ENCODE data around the gene NPSR1.

NPSR1 gene

GRCh38 chr7:34837316-34837715 is 179.3 kb downstream of the NPSR1 start:
- ChIA-PET CTCF (interaction anchor here (0.7 kb wide), 1 partner anchor 9 kb away, joined by 3 read pairs; no protein-coding TSS in a partner anchor), POLR2A (no interaction called here)
- no peak for TF ChIP-seq HDGF (IDR thresholded peaks at IDR 0.05; ENCODE audit: borderline replicate concordance)
- no peak for TF ChIP-seq NFRKB (IDR thresholded peaks at IDR 0.05)
- no peak for TF ChIP-seq ZNF384 (IDR thresholded peaks at IDR 0.05)

GRCh38 chr7:34837801-34838201 is 179.8 kb downstream of the NPSR1 start:
- CTCF ChIA-PET: interaction anchor here (0.7 kb wide), 1 partner anchor 10 kb away, joined by 3 read pairs; no protein-coding TSS in a partner anchor
- no peak for TF ChIP-seq ARNT (IDR thresholded peaks at IDR 0.05)
- no peak for TF ChIP-seq FOXK2 (IDR thresholded peaks at IDR 0.05)
- no peak for TF ChIP-seq ZNF384 (IDR thresholded peaks at IDR 0.05)
- TF ChIP-seq HDGF (IDR thresholded peaks at IDR 0.05; ENCODE audit: borderline replicate concordance): no peak
- POLR2A ChIA-PET: no interaction called here

More at GRCh38 chr7:34837316-34837715, 179.3 kb downstream of the NPSR1 start:
- no peak for DNase-seq (ENCODE audit: extremely low spot score)

GRCh38 chr7:34838329-34838728 is 180.3 kb downstream of the NPSR1 start:
- POLR2A ChIA-PET: no interaction called here
- CTCF ChIA-PET: no interaction called here
- no peak for TF ChIP-seq TARDBP (IDR thresholded peaks at IDR 0.05)
- TF ChIP-seq L3MBTL2 (conservative IDR thresholded peaks at IDR 0.05): no peak
- no peak for DNase-seq (ENCODE audit: extremely low spot score)

More at GRCh38 chr7:34837801-34838201, 179.8 kb downstream of the NPSR1 start:
- DNase-seq (ENCODE audit: extremely low spot score): no peak

- ChIA-PET CTCF (interaction anchor here (1.3 kb wide), 1 partner anchor 16 kb away, joined by 5 read pairs; no protein-coding TSS in a partner anchor), POLR2A (no interaction called here)
- TF ChIP-seq NFRKB (IDR thresholded peaks at IDR 0.05): no peak
- TF ChIP-seq FOXM1 (IDR thresholded peaks at IDR 0.05; ENCODE audit: borderline replicate concordance): no peak
- TF ChIP-seq ARNT (IDR thresholded peaks at IDR 0.05): no peak
- TF ChIP-seq FOXK2 (IDR thresholded peaks at IDR 0.05): no peak
- TF ChIP-seq BHLHE40 (IDR thresholded peaks at IDR 0.05; ENCODE audit: borderline replicate concordance): no peak
- TF ChIP-seq CTBP1 (IDR thresholded peaks at IDR 0.05; ENCODE audit: borderline replicate concordance): no peak
- no peak for TF ChIP-seq L3MBTL2 (conservative IDR thresholded peaks at IDR 0.05)
- TF ChIP-seq FOXA1 (IDR thresholded peaks at IDR 0.05): no peak
- TF ChIP-seq LEF1 (IDR thresholded peaks at IDR 0.05; ENCODE audit: borderline replicate concordance): no peak
- no peak for TF ChIP-seq PKNOX1 (IDR thresholded peaks at IDR 0.05)
- TF ChIP-seq TARDBP (IDR thresholded peaks at IDR 0.05): no peak
- no peak for TF ChIP-seq SUZ12 (IDR thresholded peaks at IDR 0.05)
- TF ChIP-seq SP1 (IDR thresholded peaks at IDR 0.05): no peak
- no peak for TF ChIP-seq HDGF (IDR thresholded peaks at IDR 0.05; ENCODE audit: borderline replicate concordance)
- no peak for TF ChIP-seq ELF4 (IDR thresholded peaks at IDR 0.05)
- no peak for TF ChIP-seq ZNF384 (IDR thresholded peaks at IDR 0.05)
- no peak for DNase-seq (ENCODE audit: extremely low spot score)
Measured at GRCh38 chr7:34839645-34840044, 181.6 kb downstream of the NPSR1 start.

GRCh38 chr7:34840176-34840785 is 182.3 kb downstream of the NPSR1 start:
- CTCF ChIA-PET: interaction anchor here (1.3 kb wide), 1 partner anchor 17 kb away, joined by 5 read pairs; no protein-coding TSS in a partner anchor
- TF ChIP-seq FOXK2 (IDR thresholded peaks at IDR 0.05) (no peak), SP1 (IDR thresholded peaks at IDR 0.05) (no peak), ZNF384 (IDR thresholded peaks at IDR 0.05) (no peak), CTBP1 (IDR thresholded peaks at IDR 0.05; ENCODE audit: borderline replicate concordance) (no peak), L3MBTL2 (conservative IDR thresholded peaks at IDR 0.05) (no peak), SUZ12 (IDR thresholded peaks at IDR 0.05) (no peak), BHLHE40 (IDR thresholded peaks at IDR 0.05; ENCODE audit: borderline replicate concordance) (no peak), TARDBP (IDR thresholded peaks at IDR 0.05) (no peak), LEF1 (IDR thresholded peaks at IDR 0.05; ENCODE audit: borderline replicate concordance) (no peak), ARNT (IDR thresholded peaks at IDR 0.05) (no peak), HDGF (IDR thresholded peaks at IDR 0.05; ENCODE audit: borderline replicate concordance) (no peak), FOXA1 (IDR thresholded peaks at IDR 0.05) (no peak), ELF4 (IDR thresholded peaks at IDR 0.05) (no peak), NFRKB (IDR thresholded peaks at IDR 0.05) (no peak), PKNOX1 (IDR thresholded peaks at IDR 0.05) (no peak), FOXM1 (IDR thresholded peaks at IDR 0.05; ENCODE audit: borderline replicate concordance) (no peak)
- POLR2A ChIA-PET: no interaction called here
- no peak for DNase-seq (ENCODE audit: extremely low spot score)

- no peak for DNase-seq (ENCODE audit: extremely low spot score)
- ChIA-PET CTCF (no interaction called here), POLR2A (no interaction called here)
- no peak for TF ChIP-seq BHLHE40 (IDR thresholded peaks at IDR 0.05; ENCODE audit: borderline replicate concordance)
- no peak for TF ChIP-seq ZNF384 (IDR thresholded peaks at IDR 0.05)
- TF ChIP-seq L3MBTL2 (conservative IDR thresholded peaks at IDR 0.05): no peak
- no peak for TF ChIP-seq ELF4 (IDR thresholded peaks at IDR 0.05)
- no peak for TF ChIP-seq TARDBP (IDR thresholded peaks at IDR 0.05)
- TF ChIP-seq HDGF (IDR thresholded peaks at IDR 0.05; ENCODE audit: borderline replicate concordance): no peak
- no peak for TF ChIP-seq LEF1 (IDR thresholded peaks at IDR 0.05; ENCODE audit: borderline replicate concordance)
- no peak for TF ChIP-seq CTBP1 (IDR thresholded peaks at IDR 0.05; ENCODE audit: borderline replicate concordance)
- TF ChIP-seq PKNOX1 (IDR thresholded peaks at IDR 0.05): no peak
- no peak for TF ChIP-seq SUZ12 (IDR thresholded peaks at IDR 0.05)
- TF ChIP-seq ARNT (IDR thresholded peaks at IDR 0.05): no peak
- no peak for TF ChIP-seq FOXA1 (IDR thresholded peaks at IDR 0.05)
- TF ChIP-seq FOXM1 (IDR thresholded peaks at IDR 0.05; ENCODE audit: borderline replicate concordance): no peak
- TF ChIP-seq NFRKB (IDR thresholded peaks at IDR 0.05): no peak
- no peak for TF ChIP-seq FOXK2 (IDR thresholded peaks at IDR 0.05)
- no peak for TF ChIP-seq SP1 (IDR thresholded peaks at IDR 0.05)
Measured at GRCh38 chr7:34841326-34841725, 183.3 kb downstream of the NPSR1 start.
